HG03045 (cell line): Measurements from ENCODE around the gene CSGALNACT2.
"Not testable (repeated sequence)": the region's sequence is repeated elsewhere in the genome, so short reads cannot be mapped to it uniquely, and the experiment has no call there.

ENCODE experiments used
- ATAC-seq: cut with Tn5 transposase; IDR thresholded peaks from one replicate; pipeline ENCODE4 v1.9.1; 2021; ENCODE audit warnings: mild to moderate bottlenecking, moderate library complexity; ENCODE audit not compliant: unreplicated experiment

The CSGALNACT2 gene

GRCh38 chr10:43211431-43212042 is 73.3 kb downstream of the CSGALNACT2 start:
- ATAC-seq: no peak

GRCh38 chr10:43212043-43212721 is 73.9 kb downstream of the CSGALNACT2 start:
- no peak for ATAC-seq

GRCh38 chr10:43214071-43214955 is 76.1 kb downstream of the CSGALNACT2 start:
- ATAC-seq: no peak

GRCh38 chr10:43214956-43215561 is 76.8 kb downstream of the CSGALNACT2 start:
- ATAC-seq: no peak

GRCh38 chr10:43215758-43216455 is 77.7 kb downstream of the CSGALNACT2 start:
- ATAC-seq: no peak

GRCh38 chr10:43216931-43217562 is 78.8 kb downstream of the CSGALNACT2 start:
- no peak for ATAC-seq

- no peak for ATAC-seq
Observed at GRCh38 chr10:43217563-43218205, 79.4 kb downstream of the CSGALNACT2 start.

GRCh38 chr10:43218206-43218950 is 80.1 kb downstream of the CSGALNACT2 start:
- no peak for ATAC-seq

- no peak for ATAC-seq
Observed at GRCh38 chr10:43218951-43219837, 80.9 kb downstream of the CSGALNACT2 start.

- no peak for ATAC-seq
Observed at GRCh38 chr10:43219848-43220247, 81.6 kb downstream of the CSGALNACT2 start.

GRCh38 chr10:43220251-43220650 is 82.0 kb downstream of the CSGALNACT2 start:
- ATAC-seq: not testable (repeated sequence)

GRCh38 chr10:43220657-43221418 is 82.6 kb downstream of the CSGALNACT2 start:
- no peak for ATAC-seq

GRCh38 chr10:43221419-43222209 is 83.4 kb downstream of the CSGALNACT2 start:
- ATAC-seq: no peak

GRCh38 chr10:43222210-43222720 is 84.0 kb downstream of the CSGALNACT2 start:
- no peak for ATAC-seq

- ATAC-seq: no peak
Observed at GRCh38 chr10:43223056-43223455, 84.8 kb downstream of the CSGALNACT2 start.

GRCh38 chr10:43224321-43224720 is 86.1 kb downstream of the CSGALNACT2 start:
- no peak for ATAC-seq
